ENCODE measurements around the gene PLAC1. TPM values are rescaled to one million over a fixed set of nuclear protein-coding genes. Genes with fewer than 3 reads are reported as not detected.

The PLAC1 gene
- total RNA-seq, 6 experiments from 2014 or later, result 0.51 TPM; not detected in 5

GRCh38 chrX:134524181-134524580 lies 134.1 kb downstream of the PLAC1 start:
- Mint-ChIP-seq H3K4me1 (ENCODE audit: low read depth) (peaks cover 34% of the 10 kb centered on the region), H3K9me3 (no peaks in the 10 kb centered on the region), H3K4me3 (no peak overlapping the region), H3K27ac (no peak overlapping the region), H3K27me3 (ENCODE audit: insufficient read depth) (no peaks in the 10 kb centered on the region; the same call in 1 of the 2 replicates), H3K36me3 (ENCODE audit: low read depth) (no peaks in the 10 kb centered on the region)
- TF ChIP-seq, protein P1, sequence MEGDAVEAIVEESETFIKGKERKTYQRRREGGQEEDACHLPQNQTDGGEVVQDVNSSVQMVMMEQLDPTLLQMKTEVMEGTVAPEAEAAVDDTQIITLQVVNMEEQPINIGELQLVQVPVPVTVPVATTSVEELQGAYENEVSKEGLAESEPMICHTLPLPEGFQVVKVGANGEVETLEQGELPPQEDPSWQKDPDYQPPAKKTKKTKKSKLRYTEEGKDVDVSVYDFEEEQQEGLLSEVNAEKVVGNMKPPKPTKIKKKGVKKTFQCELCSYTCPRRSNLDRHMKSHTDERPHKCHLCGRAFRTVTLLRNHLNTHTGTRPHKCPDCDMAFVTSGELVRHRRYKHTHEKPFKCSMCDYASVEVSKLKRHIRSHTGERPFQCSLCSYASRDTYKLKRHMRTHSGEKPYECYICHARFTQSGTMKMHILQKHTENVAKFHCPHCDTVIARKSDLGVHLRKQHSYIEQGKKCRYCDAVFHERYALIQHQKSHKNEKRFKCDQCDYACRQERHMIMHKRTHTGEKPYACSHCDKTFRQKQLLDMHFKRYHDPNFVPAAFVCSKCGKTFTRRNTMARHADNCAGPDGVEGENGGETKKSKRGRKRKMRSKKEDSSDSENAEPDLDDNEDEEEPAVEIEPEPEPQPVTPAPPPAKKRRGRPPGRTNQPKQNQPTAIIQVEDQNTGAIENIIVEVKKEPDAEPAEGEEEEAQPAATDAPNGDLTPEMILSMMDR (IDR thresholded peaks at IDR 0.05), result no peak
- DNase-seq, result no peak

- TF ChIP-seq, protein P1 (IDR thresholded peaks at IDR 0.05), result peak; percentile 68
- peak; percentile 41 for DNase-seq
- Mint-ChIP-seq H3K9me3 (no peaks in the 10 kb centered on the region), H3K27me3 (ENCODE audit: insufficient read depth) (no peaks in the 10 kb centered on the region), H3K4me3 (no peak overlapping the region), H3K4me1 (ENCODE audit: low read depth) (peaks cover 17% of the 10 kb centered on the region), H3K27ac (peak overlapping the region; percentile 49; the same call in 1 of the 2 replicates), H3K36me3 (ENCODE audit: low read depth) (no peaks in the 10 kb centered on the region)
These were observed 137.3 kb downstream of the PLAC1 start for GRCh38 chrX:134520860-134521390.

Small RNA genes lying within 50 kb of the gene (microRNA-seq; reads per million reads assigned to microRNA genes)
- gene MIR424 (36,476 reads per million, percentile 99 among the genes with 10 or more reads in this experiment), gene MIR450A1 (7.0 reads per million), gene MIR450A2 (13.9 reads per million, percentile 17 among the genes with 10 or more reads in this experiment), gene MIR450B (21.6 reads per million, percentile 28 among the genes with 10 or more reads in this experiment), gene MIR503 (3,200 reads per million, percentile 85 among the genes with 10 or more reads in this experiment), gene MIR542 (713 reads per million, percentile 72 among the genes with 10 or more reads in this experiment)

Other genes starting within 250 kb of the PLAC1 start
- 10 to 100 TPM; 42.0 to 51.8 (median 49.6) TPM for gene HPRT1, start 198.3 kb downstream of the PLAC1 start, total RNA-seq (2021; fragmentation: NEBNext Ultra II Directional; extraction: Animal tissue kit (Norgen Biotek cat#: 25700))
- gene PABIR2, start 138.7 kb upstream of the PLAC1 start, total RNA-seq (2021; fragmentation: NEBNext Ultra II Directional; extraction: Animal tissue kit (Norgen Biotek cat#: 25700)), result 10 to 100 TPM; 18.8 to 26.3 (median 24.8) TPM